Coronary artery (tissue), 2 donors: Measurements from ENCODE around the gene IRF4.

Experiments used
- DNase-seq: peaks from one replicate; pipeline ENCODE4 v3.0.0-alpha.2; 2017; ENCODE audit warnings: low spot score
- H3K27ac ChIP-seq, 2 donors: fragments of 200-600 bp; sonication (generic); one replicate each; pipeline ENCODE4 v1.5.1; 2016 to 2019
- H3K4me3 ChIP-seq: fragments of 200-600 bp; sonication (generic); 2 replicates; pipeline ENCODE4 v1.5.1; 2016; ENCODE audit warnings: mild to moderate bottlenecking, moderate library complexity
- CTCF ChIP-seq: fragments of 200-600 bp; sonication (generic); IDR thresholded peaks from one replicate; pipeline ENCODE4 v1.5.1; 2019; ENCODE audit warnings: antibody characterized with exemption

IRF4 gene

GRCh38 chr6:345747-346385 lies 45.7 kb upstream of the IRF4 start:
- Histone ChIP-seq H3K4me3 (no peak overlapping the region), H3K27ac (no peak overlapping the region)
- no peak for TF ChIP-seq CTCF
- no peak for DNase-seq

GRCh38 chr6:346386-347030 lies 45.0 kb upstream of the IRF4 start:
- H3K27ac ChIP-seq: no peak overlapping the region
- DNase-seq: no peak

GRCh38 chr6:347232-347631 lies 44.3 kb upstream of the IRF4 start:
- Histone ChIP-seq H3K27ac (no peak overlapping the region), H3K4me3 (no peak overlapping the region)
- no peak for TF ChIP-seq CTCF
- no peak for DNase-seq

More at GRCh38 chr6:346386-347030, 45.0 kb upstream of the IRF4 start:
- TF ChIP-seq CTCF: no peak
- no peak overlapping the region for H3K4me3 ChIP-seq

GRCh38 chr6:347951-348859 lies 43.3 kb upstream of the IRF4 start:
- DNase-seq: no peak
- Histone ChIP-seq H3K27ac (no peak overlapping the region), H3K4me3 (no peak overlapping the region)
- TF ChIP-seq CTCF: no peak

- H3K27ac ChIP-seq: no peak overlapping the region
- TF ChIP-seq CTCF: no peak
- no peak overlapping the region for H3K4me3 ChIP-seq
- DNase-seq: no peak
Observed at GRCh38 chr6:348860-349396, 42.6 kb upstream of the IRF4 start.

GRCh38 chr6:349491-349921 lies 42.0 kb upstream of the IRF4 start:
- Histone ChIP-seq H3K27ac (no peak overlapping the region), H3K4me3 (no peak overlapping the region)
- no peak for TF ChIP-seq CTCF
- DNase-seq: no peak
